Natural killer cell (primary cell): ENCODE data around the gene GTSE1. TPM values are rescaled to one million over a fixed set of nuclear protein-coding genes. Genes with fewer than 3 reads are reported as not detected.

ENCODE experiments used
- ATAC-seq, 3 donors: fragments of 150-1000 bp in 2 of 3; fragments of 200-7000 bp in 1 of 3; cut with Tn5 transposase; 1 replicate in 1 of 3; 2 replicates in 2 of 3; pipeline ENCODE4 v1.10.0; 2021; ENCODE audit warnings: mild to moderate bottlenecking in 2 of 3, moderate library complexity in 2 of 3
- DNase-seq, 2 donors: peaks; one replicate each; pipeline versions ENCODE4 v3.0.0 to v3.0.0-alpha.2; 2013 to 2021; ENCODE audit warnings: mixed read lengths in 1 of 2
- H3K27ac ChIP-seq: one replicate; pipeline ENCODE4 v1.5.1; 2013; ENCODE audit warnings: mild to moderate bottlenecking, low read length
- H3K27me3 ChIP-seq: one replicate; pipeline ENCODE4 v1.6.1; 2013; ENCODE audit warnings: low read length; ENCODE audit not compliant: control insufficient read depth, insufficient read depth
- H3K36me3 ChIP-seq: one replicate; pipeline ENCODE4 v1.6.1; 2013; ENCODE audit warnings: low read length; ENCODE audit not compliant: control insufficient read depth, insufficient read depth
- H3K4me1 ChIP-seq: one replicate; pipeline ENCODE4 v1.6.1; 2013; ENCODE audit warnings: low read length; ENCODE audit not compliant: control insufficient read depth, insufficient read depth
- H3K4me3 ChIP-seq: one replicate; pipeline ENCODE4 v1.5.1; 2013; ENCODE audit warnings: low read length
- H3K9me3 ChIP-seq: one replicate; pipeline ENCODE4 v1.6.1; 2013; ENCODE audit warnings: low read length; ENCODE audit not compliant: control insufficient read depth, insufficient read depth
- H3K27ac Mint-ChIP-seq, 2 donors: one replicate each; pipeline ENCODE4 v1.8.0; 2022; ENCODE audit warnings: mild to moderate bottlenecking in 2 of 2, mixed read lengths in 2 of 2, moderate library complexity in 1 of 2
- H3K27me3 Mint-ChIP-seq, 2 donors: one replicate each; pipeline ENCODE4 v1.8.0; 2022; ENCODE audit warnings: low read depth in 2 of 2, mixed read lengths in 2 of 2
- H3K36me3 Mint-ChIP-seq: one replicate; pipeline ENCODE4 v1.8.0; 2022; ENCODE audit warnings: mixed read lengths
- H3K4me1 Mint-ChIP-seq, 2 donors: one replicate each; pipeline ENCODE4 v1.8.0; 2022; ENCODE audit warnings: mixed read lengths in 2 of 2
- H3K4me3 Mint-ChIP-seq: one replicate; pipeline ENCODE4 v1.8.0; 2022; ENCODE audit warnings: mild to moderate bottlenecking, moderate library complexity, mixed read lengths
- H3K9me3 Mint-ChIP-seq, 2 donors: one replicate each; pipeline ENCODE4 v1.8.0; 2022; ENCODE audit warnings: mixed read lengths in 2 of 2
- WGBS: methylation state at CpG from one replicate; pipeline ENCODE4 v1.1.7; 2013; ENCODE audit warnings: missing lambda C conversion rate; ENCODE audit not compliant: insufficient coverage; 5-methylcytosine and 5-hydroxymethylcytosine counted together
- intact Hi-C: fragments of 100-400 bp; cut with micrococcal nuclease; formaldehyde crosslinking; loops from one replicate; pipeline ENCODE4 v1.14.2; 2022
- total RNA-seq, 4 donors: library from RNA; stranded (reverse); fragments of 120-200 nt in 1 of 4; gene quantifications; one replicate each; pipeline versions ENCODE4 v1.2.3 to v1.2.4, GENCODE V29; 2013 to 2022
- TF ChIP-seq, protein P1 (sequence below): fragments of 200-600 bp; IDR thresholded peaks from one replicate; pipeline ENCODE4 v1.8.0; 2022; ENCODE audit warnings: antibody characterized with exemption

Gene GTSE1
- total RNA-seq, 3 donors from 2014 or later (not counting 1 experiment from before 2014, with no cell fraction given), result 2.7 to 4.0 (median 2.9) TPM

- H3K4me3 Mint-ChIP-seq, result no peak overlapping the region
- peaks cover 10 to 11% of the 10 kb centered on the region in 2 donors for H3K4me1 Mint-ChIP-seq
- intact Hi-C loops, result no loop called here
- H3K9me3 Mint-ChIP-seq, result no peaks in the 10 kb centered on the region
- peaks cover 27% of the 10 kb centered on the region for H3K4me1 ChIP-seq
- peak overlapping the region in 1 of 2 donors; percentile 64 for H3K27ac Mint-ChIP-seq
- no peaks in the 10 kb centered on the region for H3K36me3 Mint-ChIP-seq
- H3K36me3 ChIP-seq, result peaks cover 7% of the 10 kb centered on the region
- 65% methylated on average over 25 of the region's 25 CpGs for WGBS
- DNase-seq (no peak), ATAC-seq (peak in 2 of 3 donors; percentile 79 to 88)
- H3K4me3 ChIP-seq, result no peak overlapping the region
- H3K27me3 ChIP-seq, result no peaks in the 10 kb centered on the region
- H3K9me3 ChIP-seq, result no peaks in the 10 kb centered on the region
- peaks cover 0 to 3% of the 10 kb centered on the region in 2 donors for H3K27me3 Mint-ChIP-seq
- TF ChIP-seq, protein P1, sequence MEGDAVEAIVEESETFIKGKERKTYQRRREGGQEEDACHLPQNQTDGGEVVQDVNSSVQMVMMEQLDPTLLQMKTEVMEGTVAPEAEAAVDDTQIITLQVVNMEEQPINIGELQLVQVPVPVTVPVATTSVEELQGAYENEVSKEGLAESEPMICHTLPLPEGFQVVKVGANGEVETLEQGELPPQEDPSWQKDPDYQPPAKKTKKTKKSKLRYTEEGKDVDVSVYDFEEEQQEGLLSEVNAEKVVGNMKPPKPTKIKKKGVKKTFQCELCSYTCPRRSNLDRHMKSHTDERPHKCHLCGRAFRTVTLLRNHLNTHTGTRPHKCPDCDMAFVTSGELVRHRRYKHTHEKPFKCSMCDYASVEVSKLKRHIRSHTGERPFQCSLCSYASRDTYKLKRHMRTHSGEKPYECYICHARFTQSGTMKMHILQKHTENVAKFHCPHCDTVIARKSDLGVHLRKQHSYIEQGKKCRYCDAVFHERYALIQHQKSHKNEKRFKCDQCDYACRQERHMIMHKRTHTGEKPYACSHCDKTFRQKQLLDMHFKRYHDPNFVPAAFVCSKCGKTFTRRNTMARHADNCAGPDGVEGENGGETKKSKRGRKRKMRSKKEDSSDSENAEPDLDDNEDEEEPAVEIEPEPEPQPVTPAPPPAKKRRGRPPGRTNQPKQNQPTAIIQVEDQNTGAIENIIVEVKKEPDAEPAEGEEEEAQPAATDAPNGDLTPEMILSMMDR, result no peak
- no peak overlapping the region for H3K27ac ChIP-seq
Measured at GRCh38 chr22:46362203-46362933, 65.7 kb downstream of the GTSE1 start.

GRCh38 chr22:46362934-46363515, 66.4 kb downstream of the GTSE1 start:
- TF ChIP-seq, protein P1, result no peak
- H3K4me1 ChIP-seq, result peaks cover 33% of the 10 kb centered on the region
- intact Hi-C loops, result no loop called here
- WGBS, result 92% methylated on average over 15 of the region's 15 CpGs
- Mint-ChIP-seq H3K4me1 (peaks cover 15 to 16% of the 10 kb centered on the region in 2 donors), H3K27me3 (peaks cover 0 to 3% of the 10 kb centered on the region in 2 donors), H3K4me3 (no peak overlapping the region), H3K27ac (peak overlapping the region in 1 of 2 donors; percentile 64), H3K9me3 (no peaks in the 10 kb centered on the region), H3K36me3 (no peaks in the 10 kb centered on the region)
- no peaks in the 10 kb centered on the region for H3K27me3 ChIP-seq
- no peak overlapping the region for H3K4me3 ChIP-seq
- no peaks in the 10 kb centered on the region for H3K9me3 ChIP-seq
- no peak for ATAC-seq
- DNase-seq, result no peak
- H3K36me3 ChIP-seq, result peaks cover 5% of the 10 kb centered on the region
- no peak overlapping the region for H3K27ac ChIP-seq

- intact Hi-C loops, result no loop called here
- Mint-ChIP-seq H3K4me3 (no peak overlapping the region), H3K27ac (no peak overlapping the region), H3K27me3 (peaks cover 0 to 5% of the 10 kb centered on the region in 2 donors), H3K9me3 (no peaks in the 10 kb centered on the region), H3K36me3 (no peaks in the 10 kb centered on the region), H3K4me1 (peaks cover 16 to 23% of the 10 kb centered on the region in 2 donors)
- H3K9me3 ChIP-seq, result no peaks in the 10 kb centered on the region
- ATAC-seq (no peak), DNase-seq (no peak)
- H3K27ac ChIP-seq, result no peak overlapping the region
- TF ChIP-seq, protein P1, result no peak
- peaks cover 5% of the 10 kb centered on the region for H3K36me3 ChIP-seq
- no peak overlapping the region for H3K4me3 ChIP-seq
- H3K4me1 ChIP-seq, result peaks cover 41% of the 10 kb centered on the region
- H3K27me3 ChIP-seq, result no peaks in the 10 kb centered on the region
- WGBS, result 92% methylated on average over 35 of the region's 35 CpGs
Measured at GRCh38 chr22:46363611-46364321, 67.1 kb downstream of the GTSE1 start.
